Measurements from ENCODE around the gene PTPN14. TPM values are rescaled to one million over a fixed set of nuclear protein-coding genes. Genes with fewer than 3 reads are reported as not detected.
"Not testable (repeated sequence)": the region's sequence is repeated elsewhere in the genome, so short reads cannot be mapped to it uniquely, and the experiment has no call there.

PTPN14 gene
- 10 to 100 TPM; 15.7 to 35.1 (median 18.9) TPM for total RNA-seq
- 4.7 TPM for polyA plus RNA-seq
- long read RNA-seq, donor 1, full-length matches to known transcripts, result 2 of 15 reads
- long read RNA-seq, donor 1, partial matches to known transcripts, result 7 of 15 reads
- long read RNA-seq, donor 1, other reads (novel, unspliced or antisense), result 6 of 15 reads
- long read RNA-seq, donor 2, full-length matches to known transcripts, result 1 of 4 reads
- long read RNA-seq, donor 2, partial matches to known transcripts, result 0 of 4 reads
- long read RNA-seq, donor 2, other reads (novel, unspliced or antisense), result 3 of 4 reads
- long read RNA-seq, donor 3, full-length matches to known transcripts, result 5 of 76 reads
- long read RNA-seq, donor 3, partial matches to known transcripts, result 52 of 76 reads
- long read RNA-seq, donor 3, other reads (novel, unspliced or antisense), result 19 of 76 reads
- long read RNA-seq, donor 4, full-length matches to known transcripts, result 2 of 4 reads
- long read RNA-seq, donor 4, partial matches to known transcripts, result 1 of 4 reads
- long read RNA-seq, donor 4, other reads (novel, unspliced or antisense), result 1 of 4 reads

DNA sequence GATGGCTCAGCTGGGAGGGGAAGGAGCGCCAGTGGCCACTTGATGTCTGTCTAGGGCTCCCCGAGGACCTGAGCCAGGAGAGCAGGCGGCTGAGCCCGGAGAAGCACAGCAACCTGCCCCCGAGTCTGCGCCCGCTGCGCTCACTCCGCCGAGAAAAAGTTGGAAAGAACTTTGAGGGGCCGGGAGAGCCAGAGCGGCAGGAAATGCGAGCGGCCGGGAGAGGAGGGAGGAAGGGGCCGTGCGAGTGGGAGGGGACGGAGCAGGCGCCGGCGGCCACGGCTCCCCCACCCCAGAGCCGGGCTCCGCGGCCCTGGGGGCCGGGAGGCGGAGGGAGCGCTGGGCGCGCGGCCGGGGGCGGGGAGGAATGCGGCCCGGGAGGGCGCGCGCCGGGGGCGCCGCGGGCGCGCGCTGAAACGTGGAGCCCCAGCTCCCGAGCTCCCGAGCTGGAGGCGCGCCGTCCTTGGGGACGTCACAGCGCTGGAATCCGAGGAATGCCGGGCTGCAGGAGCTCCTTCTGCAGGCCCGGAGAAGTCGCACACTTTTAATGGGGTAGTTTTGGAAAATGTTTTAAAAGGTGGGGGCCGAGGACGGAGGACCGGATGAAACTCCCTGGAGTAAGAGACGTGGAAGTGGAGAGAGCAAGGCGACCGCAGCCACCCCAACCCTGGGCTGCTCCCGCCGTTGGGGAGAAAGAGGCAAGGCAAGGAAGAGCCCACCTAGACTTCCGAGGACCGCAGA lies at the start of gene PTPN14:
Gene PTPN14 (minus strand): TSS at position 167 of the 738 bp plus-strand sequence. CDS start 86,799 bp downstream, outside the sequence.
- H3K9me3 ChIP-seq (ENCODE audit: control insufficient read depth, low read length), result no peaks in the 10 kb centered on the region
- peak within 1 kb of the TSS; percentile 89 for H3K4me3 ChIP-seq (ENCODE audit: low read length)
- ATAC-seq (peak; percentile 92 to 95), DNase-seq (peak; percentile 90 to 96 (median 95))
- intact Hi-C loops (cut with DNase I), result loop anchor here in 1 of 4 donors (10.0 kb wide), 1 partner anchor 147 kb away; no protein-coding TSS in a partner anchor
- H3K27ac ChIP-seq (ENCODE audit: low read length), result peak within 1 kb of the TSS; percentile 98
- WGBS, result under 1% methylated on average over 67 of the region's 67 CpGs
- H3K4me1 ChIP-seq (ENCODE audit: control insufficient read depth, insufficient read depth, low read length), result peaks cover 8% of the 10 kb centered on the region
- H3K27me3 ChIP-seq (ENCODE audit: control insufficient read depth, insufficient read depth), result no peaks in the 10 kb centered on the region

DNA sequence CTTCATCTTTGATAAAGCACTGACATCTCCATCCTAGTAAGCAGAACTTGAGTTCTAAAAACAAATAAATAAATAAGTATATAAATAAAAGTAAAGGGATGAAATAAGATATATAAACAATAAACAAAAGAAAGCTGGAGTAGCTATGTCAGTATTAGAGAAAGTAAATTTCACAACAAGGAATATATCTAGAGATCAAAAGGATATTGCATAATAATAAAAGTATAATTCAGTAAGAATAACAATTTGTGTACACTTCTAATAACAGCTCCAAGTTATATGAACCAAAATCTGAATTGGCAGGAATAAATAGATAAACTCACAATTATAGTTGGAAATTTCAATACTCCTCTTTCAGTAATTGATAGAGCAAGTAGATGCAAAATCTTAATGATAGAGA lies 41.8 kb upstream of the PTPN14 start:
- Histone ChIP-seq H3K27ac (ENCODE audit: low read length) (no peak overlapping the region), H3K4me1 (ENCODE audit: control insufficient read depth, insufficient read depth, low read length) (no peaks in the 10 kb centered on the region), H3K9me3 (ENCODE audit: control insufficient read depth, low read length) (no peaks in the 10 kb centered on the region), H3K4me3 (ENCODE audit: low read length) (no peak overlapping the region), H3K27me3 (ENCODE audit: control insufficient read depth, insufficient read depth) (no peaks in the 10 kb centered on the region)
- DNase-seq, result no peak
- no peak for ATAC-seq
- intact Hi-C loops (cut with DNase I), result no loop called here

DNA sequence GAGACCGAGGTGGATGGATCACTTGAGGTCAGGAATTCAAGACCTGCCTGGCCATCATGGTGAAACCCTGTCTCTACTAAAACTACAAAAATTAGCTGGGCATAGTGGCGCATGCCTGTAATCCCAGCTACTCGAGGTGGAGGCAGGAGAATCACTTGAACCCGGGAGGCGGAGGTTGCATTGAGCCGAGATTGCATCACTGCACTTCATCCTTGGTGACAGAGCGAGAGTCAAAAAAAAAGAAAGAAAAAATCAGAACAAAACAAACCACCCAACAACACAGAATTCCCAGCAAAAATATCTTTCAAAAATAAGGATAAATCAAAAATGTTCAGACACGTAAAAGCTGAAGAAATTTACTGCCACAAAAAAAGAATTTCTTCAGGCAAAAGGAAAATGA lies 40.5 kb upstream of the PTPN14 start:
- H3K9me3 ChIP-seq (ENCODE audit: control insufficient read depth, low read length); H3K27ac ChIP-seq (ENCODE audit: low read length); H3K4me3 ChIP-seq (ENCODE audit: low read length); H3K4me1 ChIP-seq (ENCODE audit: control insufficient read depth, insufficient read depth, low read length); intact Hi-C loops (cut with DNase I); ATAC-seq; DNase-seq; H3K27me3 ChIP-seq (ENCODE audit: control insufficient read depth, insufficient read depth): not testable (repeated sequence)
- whole genome bisulfite sequencing, result 86% methylated on average over 8 of the region's 8 CpGs

DNA sequence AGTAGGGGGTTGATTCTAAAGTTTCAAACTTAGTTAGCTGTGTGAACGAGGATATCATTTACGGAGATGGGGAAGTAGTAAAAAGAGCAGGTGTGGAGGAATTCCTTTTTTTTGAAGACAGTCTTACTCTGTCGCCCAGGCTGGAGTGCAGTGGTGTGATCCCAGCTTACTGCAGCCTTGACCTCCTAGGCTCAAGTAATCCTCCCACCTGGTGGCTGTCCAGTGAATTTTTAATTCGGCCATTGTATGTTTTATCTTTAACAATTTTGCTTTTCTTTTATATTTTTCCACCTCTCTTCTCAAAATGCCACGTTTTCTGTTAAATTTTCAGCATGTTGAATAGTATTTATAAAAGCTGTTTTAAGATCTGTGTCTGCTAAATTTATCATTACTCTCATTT lies 39.3 kb upstream of the PTPN14 start:
- H3K4me1 ChIP-seq (ENCODE audit: control insufficient read depth, insufficient read depth, low read length), result no peaks in the 10 kb centered on the region
- DNase-seq (no peak), ATAC-seq (no peak)
- no peaks in the 10 kb centered on the region for H3K9me3 ChIP-seq (ENCODE audit: control insufficient read depth, low read length)
- H3K4me3 ChIP-seq (ENCODE audit: low read length), result no peak overlapping the region
- no peaks in the 10 kb centered on the region for H3K27me3 ChIP-seq (ENCODE audit: control insufficient read depth, insufficient read depth)
- intact Hi-C loops (cut with DNase I), result no loop called here
- WGBS, result 81% methylated on average over 5 of the region's 5 CpGs
- no peak overlapping the region for H3K27ac ChIP-seq (ENCODE audit: low read length)

DNA sequence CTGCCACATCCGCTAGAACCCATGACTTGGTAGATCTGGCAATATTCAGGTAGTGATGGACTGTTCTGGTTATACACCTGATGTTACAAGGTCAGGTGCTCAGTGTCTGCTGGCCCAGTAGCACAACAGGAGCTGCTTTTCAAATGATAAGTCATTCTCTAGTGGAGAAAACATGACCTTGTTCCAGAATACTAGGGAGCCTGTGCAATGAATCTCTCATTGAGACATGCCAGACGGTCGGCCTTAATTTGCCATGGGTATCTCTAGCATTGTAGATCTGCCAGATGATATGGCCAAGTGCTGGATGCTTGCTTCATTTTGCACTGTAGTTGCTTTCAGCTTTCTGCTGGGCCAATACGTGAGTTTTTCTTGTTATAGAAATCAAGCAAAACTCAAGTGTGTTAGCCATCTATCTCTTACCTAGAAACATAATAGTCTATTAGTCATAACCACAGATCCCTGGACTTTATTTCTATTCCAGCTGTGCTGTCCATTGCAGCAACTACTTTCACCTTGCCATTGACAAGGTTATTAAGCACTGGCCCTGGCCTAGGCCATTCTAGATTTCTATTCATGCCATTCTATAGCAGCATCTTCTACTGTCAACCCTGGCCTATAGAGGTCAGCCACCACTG lies 37.7 kb upstream of the PTPN14 start:
- WGBS, result 92% methylated on average over 4 of the region's 4 CpGs

DNA sequence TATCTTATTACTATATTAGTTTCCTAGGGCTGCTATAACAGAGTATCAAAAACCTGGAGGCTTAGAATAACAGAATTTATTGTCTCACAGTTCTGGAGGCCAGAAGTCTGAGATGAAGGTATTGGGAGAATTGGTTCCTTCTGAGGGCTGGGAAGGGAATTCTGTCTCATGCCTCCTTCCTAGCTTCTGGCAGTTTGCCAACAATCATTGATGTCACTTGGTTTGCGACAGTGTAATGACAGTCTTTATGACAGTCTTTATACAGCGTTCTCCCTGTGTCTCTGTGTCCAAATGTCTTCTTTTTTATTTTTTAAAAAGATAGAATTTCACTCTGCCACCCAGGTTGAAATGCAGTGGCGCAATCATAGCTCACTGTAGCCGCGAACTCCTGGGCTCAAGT lies 35.8 kb upstream of the PTPN14 start:
- 83% methylated on average over 5 of the region's 5 CpGs for WGBS
- no peak for ATAC-seq
- intact Hi-C loops (cut with DNase I), result loop anchor here (5.0 to 10.0 kb wide), 3 partner anchors 252 to 372 kb away; no protein-coding TSS in a partner anchor

More for the DNA sequence above, 37.7 kb upstream of the PTPN14 start:
- H3K27ac ChIP-seq (ENCODE audit: low read length), result no peak overlapping the region
- ATAC-seq, result no peak
- no peak overlapping the region for H3K4me3 ChIP-seq (ENCODE audit: low read length)
- intact Hi-C loops (cut with DNase I), result loop anchor here (5.0 to 10.0 kb wide), 3 partner anchors 254 to 374 kb away; no protein-coding TSS in a partner anchor
- H3K9me3 ChIP-seq (ENCODE audit: control insufficient read depth, low read length), result no peaks in the 10 kb centered on the region
- no peaks in the 10 kb centered on the region for H3K27me3 ChIP-seq (ENCODE audit: control insufficient read depth, insufficient read depth)
- DNase-seq, result no peak
- no peaks in the 10 kb centered on the region for H3K4me1 ChIP-seq (ENCODE audit: control insufficient read depth, insufficient read depth, low read length)

DNA sequence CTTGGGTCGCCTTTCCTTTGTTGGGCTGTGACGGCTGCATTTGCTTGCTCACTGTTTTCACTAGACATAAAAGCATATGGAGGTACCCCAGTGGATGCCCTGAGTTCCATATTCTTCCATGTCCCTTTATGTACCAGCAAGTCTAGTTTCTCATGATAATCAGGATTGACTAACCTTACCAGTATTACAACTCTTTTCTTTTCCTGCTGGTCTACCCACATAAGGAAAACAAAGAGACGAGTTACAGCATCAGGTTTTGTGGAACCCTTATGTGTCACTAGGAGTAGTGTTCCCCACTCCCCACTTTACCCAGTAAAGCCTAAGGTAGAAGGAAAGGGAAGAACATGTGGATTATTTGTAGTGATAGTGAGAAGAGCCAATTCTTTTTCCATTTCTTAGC lies 35.2 kb upstream of the PTPN14 start:
- DNase-seq, result no peak
- intact Hi-C loops (cut with DNase I), result loop anchor here (5.0 to 10.0 kb wide), 3 partner anchors 252 to 372 kb away; no protein-coding TSS in a partner anchor
- Histone ChIP-seq H3K4me3 (ENCODE audit: low read length) (no peak overlapping the region), H3K9me3 (ENCODE audit: control insufficient read depth, low read length) (no peaks in the 10 kb centered on the region), H3K27ac (ENCODE audit: low read length) (no peak overlapping the region), H3K27me3 (ENCODE audit: control insufficient read depth, insufficient read depth) (no peaks in the 10 kb centered on the region), H3K4me1 (ENCODE audit: control insufficient read depth, insufficient read depth, low read length) (peaks cover 1% of the 10 kb centered on the region)
- no peak for ATAC-seq
- WGBS, result 95% methylated on average over 3 of the region's 3 CpGs

More for the DNA sequence above, 35.8 kb upstream of the PTPN14 start:
- H3K4me3 ChIP-seq (ENCODE audit: low read length), result no peak overlapping the region
- H3K4me1 ChIP-seq (ENCODE audit: control insufficient read depth, insufficient read depth, low read length), result no peaks in the 10 kb centered on the region
- H3K27me3 ChIP-seq (ENCODE audit: control insufficient read depth, insufficient read depth), result no peaks in the 10 kb centered on the region
- no peak for DNase-seq
- H3K9me3 ChIP-seq (ENCODE audit: control insufficient read depth, low read length), result no peaks in the 10 kb centered on the region
- no peak overlapping the region for H3K27ac ChIP-seq (ENCODE audit: low read length)

DNA sequence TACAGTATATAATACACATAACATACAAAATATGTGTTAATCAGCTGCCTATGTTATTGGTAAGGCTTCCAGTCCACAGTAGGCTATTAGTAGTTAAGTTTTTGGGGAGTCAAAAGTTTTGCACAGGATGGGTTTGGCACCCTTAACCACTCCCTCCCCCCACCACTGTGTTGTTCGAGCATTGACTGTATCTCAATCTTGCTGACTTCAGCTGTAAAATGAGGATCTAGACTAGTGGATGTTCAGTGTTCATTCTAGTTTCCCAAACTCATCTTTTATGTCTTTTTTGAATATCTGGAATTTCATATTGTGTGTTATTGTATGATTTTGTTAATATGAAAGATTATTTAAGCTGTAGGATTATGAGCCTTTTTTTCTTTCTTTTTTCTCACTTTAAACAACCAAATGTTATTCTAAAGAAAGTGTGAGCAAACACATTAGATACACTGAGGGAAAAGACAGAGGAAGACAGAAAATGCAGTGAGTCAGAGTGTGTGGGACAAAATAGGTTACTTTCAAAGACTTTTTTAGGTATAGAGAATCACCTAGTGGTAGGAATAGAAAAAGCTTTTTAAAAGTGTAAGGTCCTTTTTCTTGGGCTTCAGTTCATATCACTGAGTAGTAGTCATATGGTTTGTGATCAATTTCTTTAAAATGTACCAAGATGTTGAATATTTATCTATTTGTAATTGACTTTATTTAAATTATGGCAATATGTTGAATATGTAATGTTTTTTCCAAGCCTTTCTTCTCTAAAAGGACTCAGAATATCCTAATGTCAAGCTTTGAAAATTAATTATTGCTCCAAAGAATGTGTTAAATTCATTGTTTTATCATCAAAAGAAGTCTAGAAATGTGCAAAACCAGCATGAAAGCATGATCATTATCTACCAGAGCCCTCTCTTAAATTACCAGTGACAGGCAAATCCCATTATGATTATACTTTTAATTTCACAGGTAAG lies 33.7 kb upstream of the PTPN14 start:
- intact Hi-C loops (cut with DNase I), result loop anchor here (5.0 to 10.0 kb wide), 3 partner anchors 250 to 370 kb away; no protein-coding TSS in a partner anchor

DNA sequence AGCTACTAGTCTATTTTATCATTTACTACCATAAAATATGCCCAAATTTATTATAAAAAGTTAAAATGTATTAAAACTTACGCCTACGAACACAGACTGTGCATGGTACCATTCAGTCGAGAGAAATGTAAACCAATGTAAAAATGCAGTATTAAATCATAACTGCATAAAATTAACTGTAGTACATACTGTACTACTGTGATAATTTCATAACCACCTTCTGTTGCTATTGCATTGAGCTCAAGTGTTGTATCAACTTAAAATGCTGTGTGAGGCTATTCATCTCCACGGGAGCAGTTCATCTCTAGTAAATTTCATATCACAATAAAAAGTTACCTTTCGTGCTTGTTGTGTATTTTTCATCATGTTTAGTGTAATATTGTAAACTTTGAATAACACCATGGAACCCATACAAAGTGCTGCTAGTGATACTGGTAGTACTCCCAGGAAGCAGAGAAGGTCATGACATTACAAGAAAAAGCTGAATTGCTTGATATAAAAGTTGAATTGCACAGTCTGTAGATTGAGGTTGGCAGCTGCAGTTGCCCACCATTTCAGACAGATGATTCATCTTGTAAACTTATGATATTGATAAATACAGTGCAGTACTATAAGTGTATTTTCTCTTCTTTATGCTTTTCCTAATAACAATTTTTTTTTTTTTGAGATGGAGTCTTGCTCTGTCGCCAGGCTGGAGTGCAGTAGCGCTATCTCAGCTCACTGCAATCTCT lies 32.6 kb upstream of the PTPN14 start:
- no peaks in the 10 kb centered on the region for H3K27me3 ChIP-seq (ENCODE audit: control insufficient read depth, insufficient read depth)
- intact Hi-C loops (cut with DNase I), result loop anchor here in 2 of 4 donors (10.0 kb wide), 2 partner anchors 249 to 369 kb away; no protein-coding TSS in a partner anchor
- H3K27ac ChIP-seq (ENCODE audit: low read length), result no peak overlapping the region
- WGBS, result 92% methylated on average over 7 of the region's 7 CpGs
- H3K9me3 ChIP-seq (ENCODE audit: control insufficient read depth, low read length), result no peaks in the 10 kb centered on the region
- DNase-seq (no peak), ATAC-seq (no peak)
- no peak overlapping the region for H3K4me3 ChIP-seq (ENCODE audit: low read length)
- peaks cover 1% of the 10 kb centered on the region for H3K4me1 ChIP-seq (ENCODE audit: control insufficient read depth, insufficient read depth, low read length)

More for the DNA sequence above, 33.7 kb upstream of the PTPN14 start:
- Histone ChIP-seq H3K27me3 (ENCODE audit: control insufficient read depth, insufficient read depth) (no peaks in the 10 kb centered on the region), H3K4me1 (ENCODE audit: control insufficient read depth, insufficient read depth, low read length) (peaks cover 1% of the 10 kb centered on the region), H3K4me3 (ENCODE audit: low read length) (no peak overlapping the region), H3K27ac (ENCODE audit: low read length) (no peak overlapping the region), H3K9me3 (ENCODE audit: control insufficient read depth, low read length) (no peaks in the 10 kb centered on the region)
- 43% methylated on average over 1 of the region's 1 CpG for WGBS
- DNase-seq (no peak), ATAC-seq (peak; percentile 70 to 83)
